GM21717 (cell line): ENCODE data around the gene CAP1.
"Not testable (repeated sequence)": the region's sequence is repeated elsewhere in the genome, so short reads cannot be mapped to it uniquely, and the experiment has no call there.

ENCODE experiments used
- ATAC-seq: cut with Tn5 transposase; IDR thresholded peaks from one replicate; pipeline ENCODE4 v1.9.1; 2021; ENCODE audit warnings: mild to moderate bottlenecking, moderate library complexity; ENCODE audit not compliant: unreplicated experiment

Gene CAP1, protein sequence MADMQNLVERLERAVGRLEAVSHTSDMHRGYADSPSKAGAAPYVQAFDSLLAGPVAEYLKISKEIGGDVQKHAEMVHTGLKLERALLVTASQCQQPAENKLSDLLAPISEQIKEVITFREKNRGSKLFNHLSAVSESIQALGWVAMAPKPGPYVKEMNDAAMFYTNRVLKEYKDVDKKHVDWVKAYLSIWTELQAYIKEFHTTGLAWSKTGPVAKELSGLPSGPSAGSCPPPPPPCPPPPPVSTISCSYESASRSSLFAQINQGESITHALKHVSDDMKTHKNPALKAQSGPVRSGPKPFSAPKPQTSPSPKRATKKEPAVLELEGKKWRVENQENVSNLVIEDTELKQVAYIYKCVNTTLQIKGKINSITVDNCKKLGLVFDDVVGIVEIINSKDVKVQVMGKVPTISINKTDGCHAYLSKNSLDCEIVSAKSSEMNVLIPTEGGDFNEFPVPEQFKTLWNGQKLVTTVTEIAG

DNA sequence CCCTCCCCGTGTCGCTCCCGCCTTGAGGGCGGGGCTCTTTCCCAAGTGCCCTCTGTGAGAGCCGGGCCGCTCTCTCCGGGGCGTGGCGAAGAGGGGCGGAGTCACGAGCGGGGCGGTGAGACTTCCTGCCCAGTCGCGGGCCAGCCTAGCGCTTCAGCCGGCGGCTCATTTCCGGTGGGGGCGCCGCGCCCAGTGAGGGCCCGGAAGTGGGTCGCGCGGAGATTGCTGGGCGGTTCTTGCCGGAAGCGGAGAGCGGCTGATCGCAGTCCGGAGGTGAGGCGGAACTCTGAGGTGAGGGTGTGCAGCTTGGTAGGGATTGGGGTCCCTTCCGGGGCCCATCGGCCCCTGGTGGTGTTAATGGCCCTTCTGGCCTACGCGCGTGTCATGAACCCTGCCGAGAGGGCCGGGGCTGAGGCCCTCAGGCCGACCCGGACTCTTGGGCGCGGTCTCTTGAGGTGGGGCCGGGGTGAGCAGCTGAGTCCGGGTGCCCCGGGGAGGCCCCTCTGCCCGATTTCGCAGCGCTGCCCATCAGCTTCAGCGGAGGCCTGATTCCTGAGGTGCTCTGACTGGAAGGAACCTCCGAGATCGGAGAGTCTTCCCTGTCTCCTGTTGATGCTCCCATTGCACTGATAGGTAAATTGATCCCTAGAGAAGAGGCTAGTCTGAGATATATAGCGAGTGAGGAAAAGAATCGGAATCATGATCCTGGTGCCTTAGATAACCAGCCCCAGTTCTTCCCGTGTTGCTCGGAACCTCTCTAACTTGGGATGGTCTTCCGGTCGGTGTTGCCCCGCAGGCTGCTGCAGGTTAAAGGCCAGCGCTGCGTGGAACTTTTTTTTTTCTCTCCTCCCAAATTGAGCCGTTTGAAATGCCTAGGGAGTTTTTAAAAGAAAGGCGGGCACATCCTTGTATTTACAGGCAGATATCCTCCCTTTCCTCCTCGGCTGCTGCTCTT is at the start of gene CAP1:
Gene CAP1, plus strand, starts transcription at position 219 of the 955 bp plus-strand sequence. CDS start 18,618 bp downstream, outside the sequence.
- peak; percentile 82 for ATAC-seq

DNA sequence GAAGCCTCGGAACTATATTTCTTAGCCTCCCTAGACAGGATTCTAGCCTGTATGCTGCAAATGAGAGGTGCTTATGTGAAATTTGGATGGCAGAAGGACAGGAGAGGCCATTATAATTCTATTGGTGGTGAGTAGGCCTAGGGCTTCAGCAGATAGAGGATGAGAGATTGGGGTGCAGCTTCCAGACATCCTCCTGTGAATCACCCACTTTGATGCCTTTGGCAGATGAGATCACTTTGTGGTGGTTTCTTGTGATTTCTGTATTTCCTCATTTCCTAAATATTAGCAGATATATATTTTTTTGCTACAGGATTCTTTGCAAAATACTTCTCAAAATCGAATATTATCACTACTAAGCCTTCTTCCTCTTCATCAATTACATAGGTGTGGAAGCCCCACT is 48.3 kb upstream of the CAP1 start:
- ATAC-seq = no peak

DNA sequence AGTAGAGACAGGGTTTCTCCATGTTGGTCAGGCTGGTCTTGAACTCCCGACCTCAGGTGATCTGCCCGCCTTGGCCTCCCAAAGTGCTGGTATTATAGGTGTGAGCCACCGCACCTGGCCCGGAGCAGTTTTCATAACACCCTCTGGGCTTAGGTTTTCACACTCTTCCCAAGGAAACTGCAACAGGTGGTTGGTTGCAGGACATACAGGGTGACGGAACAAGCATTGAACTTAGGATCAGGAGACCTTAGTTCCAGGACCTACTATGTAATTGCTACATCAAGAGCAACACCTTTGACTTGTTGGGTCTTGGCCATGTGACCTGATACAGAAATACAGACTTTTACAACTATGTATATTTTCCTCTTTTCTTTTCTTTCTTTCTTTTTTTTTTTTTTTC is 47.6 kb upstream of the CAP1 start:
- no peak for ATAC-seq

DNA sequence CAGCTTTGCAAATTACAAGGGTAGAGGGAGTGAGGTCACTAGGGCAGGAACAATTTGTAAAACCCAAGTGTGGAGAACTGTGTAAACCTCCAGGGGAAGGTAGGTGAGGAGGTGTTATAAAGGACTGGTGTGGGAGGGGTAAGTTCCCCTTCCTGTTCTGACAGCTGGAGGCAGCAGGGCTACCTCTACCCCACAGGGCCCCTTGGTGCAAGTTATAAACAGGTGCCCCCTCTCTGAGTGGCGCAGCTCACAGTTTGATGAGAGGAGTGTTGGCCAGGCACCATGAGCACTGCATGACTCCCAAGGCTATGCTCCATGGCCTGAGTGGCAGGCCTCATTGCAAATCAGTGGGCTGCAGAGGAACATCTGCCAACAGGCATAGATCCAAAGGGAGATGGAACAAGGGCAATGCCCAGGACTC is 44.5 kb upstream of the CAP1 start:
- no peak for ATAC-seq

DNA sequence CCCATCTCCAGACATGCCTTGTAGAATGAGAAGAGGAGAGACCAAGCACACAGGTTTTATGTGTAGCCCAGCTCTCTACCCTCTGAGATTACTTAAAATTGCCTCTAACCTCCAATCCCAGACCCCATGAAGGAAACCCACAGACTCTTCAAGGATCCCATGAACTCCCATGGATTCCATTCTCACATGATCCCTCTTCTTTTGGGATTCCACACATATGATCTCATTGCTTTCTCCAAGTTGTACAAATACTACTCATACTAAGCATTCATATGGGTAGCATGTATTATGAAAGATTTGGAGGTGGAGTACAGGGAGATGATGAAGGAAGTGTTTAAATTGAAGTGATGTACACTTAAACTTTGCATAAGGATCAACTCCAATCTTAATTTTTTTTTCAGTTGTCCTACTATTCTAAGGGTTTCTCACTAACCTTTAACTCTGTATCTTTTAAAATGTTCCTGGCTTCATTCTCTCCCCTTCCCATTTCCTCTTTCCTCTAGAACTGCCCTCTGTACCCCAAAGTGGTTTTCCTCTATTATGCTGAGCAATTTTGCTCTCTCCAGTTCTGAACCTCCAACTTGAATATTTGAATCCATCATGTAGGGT is 44.0 kb upstream of the CAP1 start:
- no peak for ATAC-seq

DNA sequence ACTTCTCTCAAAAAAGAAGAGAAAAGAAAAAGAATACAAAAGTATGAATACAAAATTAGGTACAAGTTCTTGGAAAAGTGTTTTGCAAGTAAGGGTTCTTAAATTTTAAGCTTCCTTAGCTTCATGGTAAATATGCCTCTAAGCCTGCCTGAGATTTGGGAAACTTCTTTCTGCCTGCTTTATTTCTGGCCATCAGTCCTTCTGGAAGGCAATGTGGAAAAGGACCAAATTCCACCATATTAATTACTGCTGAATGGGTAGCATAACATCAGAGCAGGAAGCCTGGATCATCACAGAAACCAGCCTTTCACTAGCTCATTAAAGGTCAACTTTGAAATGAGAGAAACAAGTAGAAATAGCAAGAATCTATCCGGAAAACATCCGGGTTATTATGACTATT is 39.1 kb upstream of the CAP1 start:
- no peak for ATAC-seq

DNA sequence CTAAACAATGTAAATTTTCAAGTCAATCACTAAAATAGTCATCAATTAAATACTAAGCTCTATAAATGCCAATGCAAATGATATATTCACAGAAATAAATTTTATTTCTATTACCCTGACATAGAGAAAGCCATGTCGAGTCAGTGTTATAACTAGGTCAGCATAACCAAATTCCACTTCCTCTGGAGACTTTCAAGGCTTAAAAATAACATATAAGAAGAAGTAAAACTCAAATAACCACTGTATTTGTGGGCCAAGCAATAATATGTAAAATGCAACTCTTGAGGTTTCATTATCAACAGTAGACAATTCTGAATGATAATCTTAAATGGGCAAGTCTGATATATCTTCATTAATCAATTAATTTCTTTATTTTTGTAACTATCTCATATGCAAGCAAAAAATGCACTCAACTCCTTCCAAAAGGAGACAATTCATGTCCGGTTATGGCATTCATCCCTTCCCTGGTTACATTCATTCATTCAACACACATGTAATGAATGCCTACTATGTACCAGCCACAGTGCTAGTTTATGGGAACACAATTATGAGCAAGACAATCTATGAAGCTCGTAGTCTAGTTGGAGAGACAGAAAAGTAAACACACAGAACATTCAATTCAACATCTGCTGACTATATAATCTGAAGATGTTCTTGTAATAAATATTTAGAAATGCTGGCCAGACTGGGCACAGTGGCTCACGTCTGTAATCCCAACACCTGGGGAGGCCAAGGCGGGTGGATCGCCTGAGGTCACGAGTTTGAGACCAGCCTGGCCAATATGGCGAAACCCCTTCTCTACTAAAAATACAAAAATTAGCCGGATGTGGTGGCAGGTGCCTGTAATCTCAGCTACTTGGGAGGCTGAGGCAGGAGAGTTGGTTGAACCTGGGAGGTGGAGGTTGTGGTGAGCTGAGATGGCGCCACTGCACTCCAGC is 37.1 kb upstream of the CAP1 start:
- ATAC-seq = no peak

DNA sequence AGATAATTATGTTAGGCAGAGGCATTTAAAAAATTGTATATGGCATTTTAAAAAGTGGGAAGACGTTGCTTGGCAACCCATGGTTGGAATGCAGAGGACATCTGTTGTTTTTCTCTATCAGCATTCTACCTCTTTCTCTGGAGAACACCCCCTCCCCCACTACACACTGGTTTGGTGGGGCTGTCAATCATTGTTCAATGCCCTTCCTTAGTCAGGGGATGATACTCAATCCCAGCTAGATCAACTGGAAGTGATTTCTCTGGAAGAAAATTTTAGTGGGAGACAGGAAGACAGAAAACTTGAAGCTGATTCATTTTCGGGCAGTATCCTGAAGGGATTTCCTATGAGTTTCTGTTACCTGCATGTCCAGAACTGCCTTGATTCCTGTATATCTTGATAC is 35.7 kb upstream of the CAP1 start:
- ATAC-seq = no peak

DNA sequence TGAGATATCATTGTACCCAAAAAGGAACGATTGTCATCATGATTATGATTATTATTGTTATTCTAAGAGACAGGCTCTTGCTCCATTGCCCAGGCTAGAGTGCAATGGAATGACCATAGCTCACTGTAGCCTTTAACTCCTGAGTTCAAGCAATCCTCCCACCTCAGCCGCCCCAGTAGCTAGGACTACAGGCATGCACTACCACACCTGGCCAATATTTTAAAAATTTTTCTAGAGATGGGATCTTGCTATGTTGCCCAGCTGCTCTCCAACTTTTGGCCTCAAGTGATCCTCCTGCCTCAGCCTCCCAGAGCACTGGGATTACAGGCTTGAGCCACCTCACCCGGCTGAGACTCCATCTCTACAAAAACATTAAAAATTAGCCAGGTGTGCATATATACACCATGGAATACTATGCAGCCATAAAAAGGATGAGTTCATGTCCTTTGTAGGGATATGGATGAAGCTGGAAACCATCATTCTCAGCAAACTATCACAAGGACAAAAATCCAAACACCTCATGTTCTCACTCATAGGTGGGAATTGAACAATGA is 33.0 kb upstream of the CAP1 start:
- ATAC-seq = not testable (repeated sequence)

DNA sequence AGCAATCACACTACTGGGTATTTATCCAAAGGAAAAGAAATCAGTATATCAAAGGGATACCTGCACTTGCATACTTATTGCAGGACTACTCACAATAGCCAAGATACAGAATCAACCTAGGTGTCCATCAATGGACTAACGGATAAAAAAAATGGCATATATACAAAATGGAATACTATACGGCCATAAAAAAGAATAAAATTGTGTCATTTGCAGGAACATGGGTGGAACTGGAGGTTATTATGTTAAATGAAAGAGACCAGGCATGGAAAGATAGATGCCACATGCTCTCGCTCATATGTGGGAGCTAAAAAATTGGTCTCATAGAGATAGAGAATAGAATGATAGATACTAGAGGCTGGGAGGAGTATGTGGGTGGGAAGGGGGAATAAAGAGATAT is 29.3 kb upstream of the CAP1 start:
- no peak for ATAC-seq

DNA sequence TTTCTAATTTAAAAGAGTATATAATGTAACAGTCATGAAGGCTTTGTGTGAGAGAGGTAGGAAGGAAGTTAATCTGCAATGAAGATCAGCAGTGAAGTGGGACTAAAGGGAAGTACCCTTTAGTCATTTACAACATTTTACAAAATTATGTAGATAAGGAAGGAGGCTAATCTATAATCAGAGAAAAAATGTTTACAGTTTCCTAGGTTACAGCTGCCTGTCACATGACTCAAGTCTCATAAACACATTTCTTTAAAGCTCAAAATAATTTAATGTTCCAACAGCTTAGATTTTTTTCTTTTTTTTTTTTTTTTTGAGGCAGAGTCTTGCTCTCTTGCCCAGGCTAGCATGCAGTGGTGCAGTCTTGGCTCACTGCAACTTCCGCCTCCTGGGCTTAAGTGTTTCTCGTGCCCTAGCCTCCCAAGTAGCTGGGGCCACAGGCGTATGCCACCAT is 26.2 kb upstream of the CAP1 start:
- ATAC-seq = no peak

DNA sequence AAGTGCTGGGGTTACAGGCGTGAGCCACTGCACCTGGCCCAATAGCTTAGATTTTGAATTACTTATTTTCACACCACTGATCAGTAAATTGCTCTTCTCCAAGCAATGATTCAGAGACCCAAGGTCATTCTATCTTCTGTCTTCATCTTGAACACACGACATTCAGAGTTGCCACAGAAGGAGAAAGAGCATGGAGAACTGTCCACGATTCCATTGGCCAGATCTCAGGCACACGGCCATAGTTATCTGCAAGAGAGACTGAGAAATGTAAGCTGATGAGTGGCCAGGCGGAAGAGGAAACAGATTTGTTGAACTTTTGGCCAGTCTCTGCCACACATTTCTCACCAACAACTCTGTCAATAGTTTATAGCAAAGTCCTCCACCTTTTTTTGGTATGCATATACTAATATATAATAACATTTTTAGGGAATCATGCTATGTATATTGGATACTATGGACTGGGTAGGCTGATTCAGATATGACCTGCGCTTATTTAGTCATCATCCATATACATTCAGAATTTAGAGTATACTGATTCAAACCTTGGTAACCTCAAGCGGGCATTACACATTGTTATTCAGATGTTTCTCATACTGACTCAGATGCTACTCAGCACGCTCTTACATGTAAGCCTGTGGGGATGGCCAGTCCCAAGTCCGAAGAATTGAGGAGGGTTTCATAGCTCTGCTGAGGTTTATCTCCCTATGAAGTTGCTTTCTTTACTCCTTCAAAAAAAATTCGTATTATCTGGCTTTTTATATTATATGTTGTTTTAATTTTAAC is 25.5 kb upstream of the CAP1 start:
- no peak for ATAC-seq

DNA sequence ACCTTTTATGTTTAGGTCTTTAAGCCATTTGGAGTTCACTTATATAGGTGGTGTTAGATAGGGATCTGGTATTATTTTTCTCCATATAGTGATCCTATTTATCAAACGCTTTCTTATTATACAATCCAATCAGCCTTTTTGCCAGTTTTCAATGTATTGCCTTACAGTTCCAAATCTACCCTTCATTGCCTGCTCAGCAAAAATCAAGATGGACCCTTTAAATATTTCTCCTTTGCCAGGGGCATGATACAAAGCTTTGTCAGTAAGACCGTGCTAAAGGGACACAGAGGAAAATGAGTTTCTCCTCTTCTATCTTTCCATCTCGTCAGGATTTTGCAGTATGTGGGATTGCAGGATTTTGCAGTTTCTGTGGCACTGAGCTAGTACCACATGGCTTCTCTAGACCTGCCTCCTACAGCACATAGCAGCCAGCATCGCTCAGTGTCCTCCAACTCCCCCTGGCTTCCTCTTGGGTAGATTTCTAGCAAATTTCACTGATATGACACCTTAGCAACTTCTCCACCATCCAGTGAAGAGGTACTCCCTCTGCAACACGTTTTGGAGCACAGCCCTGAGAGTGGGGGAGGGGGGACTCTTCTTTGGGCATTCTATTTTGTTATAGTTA is 22.5 kb upstream of the CAP1 start:
- no peak for ATAC-seq

DNA sequence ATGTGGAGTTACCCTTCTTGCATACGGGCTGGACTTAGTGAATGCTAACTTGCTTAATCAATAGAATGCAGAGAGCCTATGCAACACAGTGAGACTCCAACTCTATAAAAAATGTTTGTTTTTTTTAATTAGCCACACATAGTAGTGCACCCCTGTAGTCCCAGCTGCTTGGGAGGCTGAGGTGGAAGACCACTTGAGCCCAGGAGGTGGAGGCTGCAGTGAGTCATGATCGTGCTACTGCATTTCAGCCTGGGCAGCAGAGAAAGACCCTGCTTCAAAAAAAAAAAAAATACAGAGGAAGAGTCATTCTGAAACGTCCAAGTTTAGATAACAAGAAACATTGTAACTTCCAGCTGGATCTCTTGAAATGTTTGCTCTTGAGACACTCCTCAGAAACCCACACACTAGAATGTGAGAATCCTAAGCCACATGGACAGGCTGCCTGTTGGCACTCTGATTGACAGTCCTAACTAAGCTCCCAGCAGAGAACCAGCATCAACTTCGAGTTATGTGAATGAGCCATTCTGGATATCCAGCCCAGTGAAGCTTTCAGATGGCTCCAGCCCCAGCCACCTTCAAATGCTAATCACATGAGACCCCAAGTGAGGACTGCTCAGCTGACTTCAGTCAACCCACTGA is 20.0 kb upstream of the CAP1 start:
- ATAC-seq = no peak

DNA sequence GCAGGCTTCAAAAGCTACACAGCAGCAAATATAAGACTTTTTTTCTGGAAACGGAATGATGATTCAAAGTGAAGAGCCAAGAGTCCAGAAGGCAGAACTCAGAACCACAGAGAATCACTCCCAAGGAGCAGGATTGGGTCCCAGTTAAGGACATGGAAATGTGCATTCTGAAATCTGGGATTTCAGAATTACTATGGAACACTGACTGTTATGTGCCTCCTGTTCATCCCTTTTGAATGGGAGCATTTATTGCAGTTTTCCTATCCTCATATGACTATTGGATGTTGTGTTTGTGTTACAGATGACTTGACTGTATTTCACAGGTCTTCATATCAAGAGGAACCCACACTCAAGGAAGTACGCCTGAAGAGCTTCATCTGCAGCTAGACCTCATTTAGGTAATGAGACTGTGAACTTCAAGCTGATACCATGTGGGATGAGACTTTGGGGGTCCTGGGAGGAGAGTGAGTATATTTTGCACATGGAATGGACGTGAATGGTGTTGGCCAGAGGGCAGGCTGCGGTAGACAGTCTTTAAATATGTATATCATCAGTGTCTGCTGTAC is 17.1 kb upstream of the CAP1 start:
- ATAC-seq = no peak

DNA sequence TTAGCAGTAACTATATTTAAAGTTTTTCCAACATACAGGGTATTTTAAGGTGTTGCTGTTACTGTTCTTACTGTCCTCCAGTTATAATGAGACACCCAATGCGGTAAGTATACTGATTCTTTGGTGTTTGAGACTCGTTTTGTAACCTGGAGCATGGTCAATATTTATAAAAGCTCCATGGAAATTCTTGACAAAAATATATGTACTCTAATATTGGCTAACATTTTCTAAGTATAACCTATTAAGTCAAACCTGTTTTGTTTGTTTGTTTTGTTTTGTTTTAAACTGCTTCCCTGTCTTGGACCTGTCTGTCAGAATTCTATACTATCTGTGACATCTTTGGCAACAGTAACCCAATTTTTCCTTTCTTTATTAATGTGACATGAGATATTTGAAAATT is 15.9 kb upstream of the CAP1 start:
- no peak for ATAC-seq

DNA sequence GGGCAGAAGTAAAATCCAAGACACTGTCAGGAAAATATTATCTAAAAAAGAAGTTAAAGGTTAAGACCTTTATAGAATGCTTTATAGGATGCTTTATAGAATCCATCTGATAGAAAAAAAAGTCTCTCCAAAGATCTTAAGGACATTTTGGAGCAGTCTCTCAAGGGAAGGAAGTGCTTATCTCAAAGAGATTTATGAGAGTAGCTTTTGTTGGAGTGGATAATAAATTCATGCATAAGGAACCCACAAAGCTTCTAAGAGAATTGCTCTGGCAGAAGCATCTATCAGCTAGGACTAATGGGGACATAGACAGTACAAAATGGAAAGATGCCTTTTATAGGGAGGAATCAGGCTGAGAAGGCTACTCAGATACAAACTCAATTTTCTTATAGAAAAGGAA is 12.9 kb upstream of the CAP1 start:
- ATAC-seq = no peak

DNA sequence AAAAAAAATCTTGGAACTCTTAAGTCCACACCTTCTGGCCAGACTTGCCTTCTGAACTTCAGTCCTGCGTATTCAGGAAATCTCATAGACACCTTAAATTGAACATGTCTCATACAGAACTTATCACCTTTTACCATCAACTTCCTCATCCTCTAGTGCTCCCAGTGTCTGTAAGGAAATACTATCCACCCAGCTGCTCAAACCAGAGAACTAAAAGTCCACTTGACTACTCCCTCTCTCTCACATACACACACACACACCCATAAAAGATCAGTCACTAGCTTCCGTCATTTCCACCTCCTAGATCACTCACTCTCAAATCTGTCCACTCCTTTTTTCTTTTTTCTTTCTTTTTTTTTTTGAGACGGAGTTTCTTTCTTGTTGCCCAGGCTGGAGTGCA is 10.9 kb upstream of the CAP1 start:
- ATAC-seq = no peak
